PFSK-1 (cell line): ENCODE data around the gene PXT1.

Experiments used
- POLR2AphosphoS5 ChIP-seq: IDR thresholded peaks from 2 replicates; pipeline ENCODE4 v1.6.1; 2012; ENCODE audit warnings: low read depth, mild to moderate bottlenecking, control low read depth, low read length, moderate library complexity
- SIN3A ChIP-seq: IDR thresholded peaks from 2 replicates; pipeline ENCODE4 v1.6.1; 2012; ENCODE audit warnings: mild to moderate bottlenecking, low read length, moderate library complexity, borderline replicate concordance; ENCODE audit not compliant: insufficient read depth
- TAF1 ChIP-seq: IDR thresholded peaks from 2 replicates; pipeline ENCODE4 v1.6.1; 2012; ENCODE audit warnings: low read length, control low read depth, borderline replicate concordance; ENCODE audit not compliant: insufficient read depth
- TF ChIP-seq, protein P1 (sequence below), 2 experiments: IDR thresholded peaks; 2 replicates each; pipeline versions ENCODE4 v1.6.1 to v1.8.0; 2011 to 2012; ENCODE audit warnings: low read depth in 2 of 2, low read length in 2 of 2, control low read depth in 1 of 2, inconsistent platforms in 1 of 2, mild to moderate bottlenecking in 1 of 2, moderate library complexity in 1 of 2; ENCODE audit not compliant: insufficient read depth in 1 of 2

DNA sequence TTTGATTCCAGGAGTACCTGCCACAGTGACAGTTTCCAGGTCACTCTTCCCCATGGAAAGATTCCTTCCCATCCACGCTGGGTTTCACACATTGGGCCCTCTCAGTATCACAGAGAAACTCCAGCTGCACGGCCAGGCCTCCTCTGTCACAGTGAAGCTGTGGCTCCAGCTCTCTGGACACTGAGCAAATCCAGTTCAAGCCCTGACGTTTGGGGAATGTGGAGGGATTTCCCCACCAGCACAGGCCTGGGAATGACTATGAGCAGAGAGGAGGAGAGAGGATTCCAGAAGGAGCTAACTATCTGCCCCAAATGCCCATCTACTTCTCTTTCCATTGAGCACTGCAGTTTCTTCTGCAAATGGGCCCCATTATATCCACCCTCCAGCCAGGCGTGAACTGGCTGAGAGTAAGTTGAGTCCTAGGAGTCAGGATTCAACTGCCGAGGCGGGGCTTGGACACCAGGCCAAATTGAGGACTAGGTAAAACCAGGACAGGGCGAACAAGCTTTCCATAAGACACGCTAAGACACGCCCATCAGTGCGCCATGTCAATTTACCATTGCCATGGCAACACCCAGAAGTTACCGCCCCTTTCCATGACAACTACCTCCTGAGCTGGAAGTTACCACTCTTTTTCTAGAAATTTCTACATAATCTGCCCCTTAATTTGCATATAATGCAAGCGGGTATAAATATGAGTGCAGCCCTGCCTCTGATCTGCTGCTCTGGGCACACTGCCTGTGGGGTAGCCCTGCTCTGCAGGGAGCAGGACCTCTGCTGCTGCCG lies 96.8 kb downstream of the PXT1 start:
- TF ChIP-seq, protein P1, sequence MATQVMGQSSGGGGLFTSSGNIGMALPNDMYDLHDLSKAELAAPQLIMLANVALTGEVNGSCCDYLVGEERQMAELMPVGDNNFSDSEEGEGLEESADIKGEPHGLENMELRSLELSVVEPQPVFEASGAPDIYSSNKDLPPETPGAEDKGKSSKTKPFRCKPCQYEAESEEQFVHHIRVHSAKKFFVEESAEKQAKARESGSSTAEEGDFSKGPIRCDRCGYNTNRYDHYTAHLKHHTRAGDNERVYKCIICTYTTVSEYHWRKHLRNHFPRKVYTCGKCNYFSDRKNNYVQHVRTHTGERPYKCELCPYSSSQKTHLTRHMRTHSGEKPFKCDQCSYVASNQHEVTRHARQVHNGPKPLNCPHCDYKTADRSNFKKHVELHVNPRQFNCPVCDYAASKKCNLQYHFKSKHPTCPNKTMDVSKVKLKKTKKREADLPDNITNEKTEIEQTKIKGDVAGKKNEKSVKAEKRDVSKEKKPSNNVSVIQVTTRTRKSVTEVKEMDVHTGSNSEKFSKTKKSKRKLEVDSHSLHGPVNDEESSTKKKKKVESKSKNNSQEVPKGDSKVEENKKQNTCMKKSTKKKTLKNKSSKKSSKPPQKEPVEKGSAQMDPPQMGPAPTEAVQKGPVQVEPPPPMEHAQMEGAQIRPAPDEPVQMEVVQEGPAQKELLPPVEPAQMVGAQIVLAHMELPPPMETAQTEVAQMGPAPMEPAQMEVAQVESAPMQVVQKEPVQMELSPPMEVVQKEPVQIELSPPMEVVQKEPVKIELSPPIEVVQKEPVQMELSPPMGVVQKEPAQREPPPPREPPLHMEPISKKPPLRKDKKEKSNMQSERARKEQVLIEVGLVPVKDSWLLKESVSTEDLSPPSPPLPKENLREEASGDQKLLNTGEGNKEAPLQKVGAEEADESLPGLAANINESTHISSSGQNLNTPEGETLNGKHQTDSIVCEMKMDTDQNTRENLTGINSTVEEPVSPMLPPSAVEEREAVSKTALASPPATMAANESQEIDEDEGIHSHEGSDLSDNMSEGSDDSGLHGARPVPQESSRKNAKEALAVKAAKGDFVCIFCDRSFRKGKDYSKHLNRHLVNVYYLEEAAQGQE (IDR thresholded peaks at IDR 0.05; ENCODE audit: insufficient read depth in 1 of 2, low read depth in 2 of 2, low read length in 2 of 2): no peak
- TF ChIP-seq POLR2AphosphoS5 (no peak), TAF1 (no peak), SIN3A (no peak)
